ENCODE results near the gene PIP5K1B. TPM values are rescaled to one million over a fixed set of nuclear protein-coding genes. Genes with fewer than 3 reads are reported as not detected.

The PIP5K1B gene
- total RNA-seq, 6 experiments from 2014 or later: not detected

GRCh38 chr9:68970151-68970550, 265.1 kb downstream of the PIP5K1B start:
- no peaks in the 10 kb centered on the region for H3K27me3 Mint-ChIP-seq (ENCODE audit: insufficient read depth)
- DNase-seq: no peak
- no peaks in the 10 kb centered on the region for H3K4me1 Mint-ChIP-seq (ENCODE audit: low read depth)
- H3K9me3 Mint-ChIP-seq: no peaks in the 10 kb centered on the region
- no peak for TF ChIP-seq CTCF (IDR thresholded peaks at IDR 0.05)
- no peak overlapping the region for H3K4me3 Mint-ChIP-seq
- H3K36me3 Mint-ChIP-seq (ENCODE audit: low read depth): no peaks in the 10 kb centered on the region
- no peak overlapping the region for H3K27ac Mint-ChIP-seq

GRCh38 chr9:68973619-68974018, 268.6 kb downstream of the PIP5K1B start:
- Mint-ChIP-seq H3K4me1 (ENCODE audit: low read depth) (no peaks in the 10 kb centered on the region), H3K27ac (no peak overlapping the region), H3K27me3 (ENCODE audit: insufficient read depth) (peaks cover 2% of the 10 kb centered on the region; the same call in 1 of the 2 replicates), H3K36me3 (ENCODE audit: low read depth) (no peaks in the 10 kb centered on the region), H3K4me3 (no peak overlapping the region), H3K9me3 (no peaks in the 10 kb centered on the region)
- no peak for DNase-seq
- TF ChIP-seq CTCF (IDR thresholded peaks at IDR 0.05): no peak

GRCh38 chr9:68974431-68974830, 269.4 kb downstream of the PIP5K1B start:
- no peaks in the 10 kb centered on the region for H3K36me3 Mint-ChIP-seq (ENCODE audit: low read depth)
- peaks cover 3% of the 10 kb centered on the region; the same call in 1 of the 2 replicates for H3K27me3 Mint-ChIP-seq (ENCODE audit: insufficient read depth)
- H3K4me3 Mint-ChIP-seq: no peak overlapping the region
- H3K4me1 Mint-ChIP-seq (ENCODE audit: low read depth): no peaks in the 10 kb centered on the region
- no peaks in the 10 kb centered on the region for H3K9me3 Mint-ChIP-seq
- no peak for DNase-seq
- TF ChIP-seq CTCF (IDR thresholded peaks at IDR 0.05): no peak
- no peak overlapping the region for H3K27ac Mint-ChIP-seq

DNA sequence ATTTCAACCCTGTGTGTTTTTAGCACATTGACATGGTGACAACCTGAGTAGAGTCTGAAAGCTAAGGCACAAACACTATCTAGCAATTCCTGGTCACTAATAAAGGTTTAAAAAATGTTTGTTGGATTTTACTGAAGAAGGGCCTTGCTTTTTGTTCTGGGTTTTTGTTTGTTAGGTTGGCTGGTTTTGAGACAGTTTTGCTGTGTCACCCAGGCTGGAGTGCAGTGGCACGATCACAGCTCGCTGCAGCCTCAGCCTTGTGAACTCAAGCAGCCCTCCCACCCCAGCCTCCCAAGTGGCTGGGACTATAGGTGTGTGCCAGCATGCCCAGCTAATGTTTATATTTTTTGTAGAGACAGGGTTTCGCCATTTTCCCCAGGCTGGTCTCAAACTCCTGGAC, 269.9 kb downstream of the PIP5K1B start:
- no peaks in the 10 kb centered on the region for H3K4me1 Mint-ChIP-seq (ENCODE audit: low read depth)
- DNase-seq: no peak
- H3K36me3 Mint-ChIP-seq (ENCODE audit: low read depth): no peaks in the 10 kb centered on the region
- TF ChIP-seq CTCF (IDR thresholded peaks at IDR 0.05): no peak
- H3K27me3 Mint-ChIP-seq (ENCODE audit: insufficient read depth): peaks cover 6% of the 10 kb centered on the region
- H3K27ac Mint-ChIP-seq: no peak overlapping the region
- no peaks in the 10 kb centered on the region for H3K9me3 Mint-ChIP-seq
- H3K4me3 Mint-ChIP-seq: no peak overlapping the region

DNA sequence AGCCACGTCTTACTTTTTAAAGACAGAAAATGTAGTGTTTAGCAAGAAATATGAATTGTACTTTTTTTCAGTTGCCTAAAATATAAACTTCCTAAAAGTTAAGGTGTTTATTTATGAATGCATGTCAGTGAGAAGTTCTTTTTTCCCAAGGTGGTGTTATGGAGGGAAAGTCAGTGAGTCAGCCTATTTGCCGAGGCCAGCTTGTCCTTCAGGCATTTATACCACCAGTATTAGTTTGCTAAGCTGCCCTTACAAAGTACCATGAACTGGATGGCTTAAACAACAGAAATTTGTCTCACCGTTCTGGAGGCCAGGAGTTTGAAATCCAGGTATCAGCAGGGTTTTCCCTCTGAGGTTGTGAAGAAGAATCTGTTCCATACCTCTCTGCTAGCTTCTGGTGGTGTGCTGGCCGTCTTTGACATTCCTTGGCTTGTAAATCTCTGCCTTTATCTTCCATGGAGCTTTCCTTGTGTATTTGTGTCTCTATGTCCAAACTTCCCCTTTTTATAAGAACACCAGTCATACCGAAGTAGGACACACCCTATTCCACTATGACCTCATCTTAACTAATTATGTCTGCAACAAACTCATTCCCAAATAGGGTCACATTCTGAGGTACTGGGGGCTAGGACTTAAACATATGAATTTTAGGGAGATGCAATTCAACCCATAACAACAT, 270.5 kb downstream of the PIP5K1B start:
- Mint-ChIP-seq H3K4me1 (ENCODE audit: low read depth) (no peaks in the 10 kb centered on the region), H3K27me3 (ENCODE audit: insufficient read depth) (peaks cover 6% of the 10 kb centered on the region), H3K9me3 (no peaks in the 10 kb centered on the region), H3K4me3 (no peak overlapping the region), H3K36me3 (ENCODE audit: low read depth) (no peaks in the 10 kb centered on the region), H3K27ac (no peak overlapping the region)
- TF ChIP-seq CTCF (IDR thresholded peaks at IDR 0.05): no peak
- DNase-seq: no peak

Data from HFFc6 (cell line).